ENCODE data around the gene MICAL2.

Gene MICAL2

GRCh38 chr11:12176410-12176809 lies 66.0 kb downstream of the MICAL2 start:
- TF ChIP-seq TAF1 (IDR thresholded peaks at IDR 0.05; ENCODE audit: borderline replicate concordance, insufficient read depth, low read length) (no peak), SIN3A (IDR thresholded peaks at IDR 0.05; ENCODE audit: borderline replicate concordance, insufficient read depth, low read length) (no peak), FOXP2 (optimal IDR thresholded peaks at IDR 0.05; ENCODE audit: borderline replicate concordance, extremely low read depth, extremely low read length, insufficient read depth) (no peak)

- TF ChIP-seq FOXP2 (optimal IDR thresholded peaks at IDR 0.05; ENCODE audit: borderline replicate concordance, extremely low read depth, extremely low read length, insufficient read depth) (no peak), TAF1 (IDR thresholded peaks at IDR 0.05; ENCODE audit: borderline replicate concordance, insufficient read depth, low read length) (no peak), REST (IDR thresholded peaks at IDR 0.05; ENCODE audit: insufficient read depth in 1 of 2, low read depth in 2 of 2, low read length in 2 of 2) (no peak), POLR2AphosphoS5 (IDR thresholded peaks at IDR 0.05; ENCODE audit: low read depth, low read length) (no peak)
Measured at GRCh38 chr11:12177739-12178338, 67.4 kb downstream of the MICAL2 start.

DNA sequence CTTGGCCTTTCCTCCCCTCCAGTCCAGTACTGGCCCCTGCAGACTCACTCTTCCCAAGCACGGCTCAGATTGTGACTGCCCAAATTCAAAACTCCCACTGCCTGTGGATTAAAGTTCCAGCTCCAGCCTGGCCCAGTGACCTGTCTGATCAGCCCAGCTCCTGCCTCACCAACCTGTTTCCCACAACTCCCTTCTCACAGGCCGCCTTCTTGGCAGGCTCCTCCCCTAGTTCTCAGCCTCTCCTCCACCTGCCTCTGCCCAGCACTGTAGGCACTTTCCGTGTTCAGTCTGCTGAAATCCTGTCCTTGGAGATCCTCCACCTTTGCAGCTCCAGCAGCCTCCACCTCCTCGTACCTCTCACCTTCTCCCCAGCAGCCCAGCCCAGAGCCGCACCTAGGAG lies 68.6 kb downstream of the MICAL2 start:
- TF ChIP-seq POLR2AphosphoS5 (IDR thresholded peaks at IDR 0.05; ENCODE audit: low read depth, low read length) (no peak), SIN3A (IDR thresholded peaks at IDR 0.05; ENCODE audit: borderline replicate concordance, insufficient read depth, low read length) (no peak), REST (IDR thresholded peaks at IDR 0.05; ENCODE audit: insufficient read depth in 1 of 2, low read depth in 2 of 2, low read length in 2 of 2) (no peak), TAF1 (IDR thresholded peaks at IDR 0.05; ENCODE audit: borderline replicate concordance, insufficient read depth, low read length) (no peak), FOXP2 (optimal IDR thresholded peaks at IDR 0.05; ENCODE audit: borderline replicate concordance, extremely low read depth, extremely low read length, insufficient read depth) (no peak)

DNA sequence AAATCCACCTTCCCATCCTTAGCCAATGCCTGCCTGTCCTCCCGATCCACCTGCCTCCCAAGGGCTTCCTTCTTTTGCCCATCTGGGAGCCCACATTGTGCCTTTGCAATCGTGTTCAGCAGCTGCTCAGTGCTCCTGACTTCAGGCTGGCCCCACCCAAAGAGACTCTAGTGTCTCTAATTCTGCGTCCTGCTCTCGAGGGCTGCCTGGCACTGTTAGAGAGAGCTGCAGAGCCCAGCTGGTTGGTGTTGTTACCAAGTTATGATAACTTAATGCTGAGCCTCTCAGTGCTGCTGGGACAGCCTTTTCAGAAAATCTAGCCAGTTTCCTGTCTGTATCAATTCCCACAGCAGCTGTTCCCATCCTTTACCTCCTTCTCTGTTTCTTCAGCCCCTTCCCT lies 69.1 kb downstream of the MICAL2 start:
- TF ChIP-seq TAF1 (IDR thresholded peaks at IDR 0.05; ENCODE audit: borderline replicate concordance, insufficient read depth, low read length), result no peak
- no peak for TF ChIP-seq SIN3A (IDR thresholded peaks at IDR 0.05; ENCODE audit: borderline replicate concordance, insufficient read depth, low read length)
- no peak for TF ChIP-seq REST (IDR thresholded peaks at IDR 0.05; ENCODE audit: insufficient read depth in 1 of 2, low read depth in 2 of 2, low read length in 2 of 2)
- no peak for TF ChIP-seq FOXP2 (optimal IDR thresholded peaks at IDR 0.05; ENCODE audit: borderline replicate concordance, extremely low read depth, extremely low read length, insufficient read depth)
- no peak for TF ChIP-seq POLR2AphosphoS5 (IDR thresholded peaks at IDR 0.05; ENCODE audit: low read depth, low read length)

DNA sequence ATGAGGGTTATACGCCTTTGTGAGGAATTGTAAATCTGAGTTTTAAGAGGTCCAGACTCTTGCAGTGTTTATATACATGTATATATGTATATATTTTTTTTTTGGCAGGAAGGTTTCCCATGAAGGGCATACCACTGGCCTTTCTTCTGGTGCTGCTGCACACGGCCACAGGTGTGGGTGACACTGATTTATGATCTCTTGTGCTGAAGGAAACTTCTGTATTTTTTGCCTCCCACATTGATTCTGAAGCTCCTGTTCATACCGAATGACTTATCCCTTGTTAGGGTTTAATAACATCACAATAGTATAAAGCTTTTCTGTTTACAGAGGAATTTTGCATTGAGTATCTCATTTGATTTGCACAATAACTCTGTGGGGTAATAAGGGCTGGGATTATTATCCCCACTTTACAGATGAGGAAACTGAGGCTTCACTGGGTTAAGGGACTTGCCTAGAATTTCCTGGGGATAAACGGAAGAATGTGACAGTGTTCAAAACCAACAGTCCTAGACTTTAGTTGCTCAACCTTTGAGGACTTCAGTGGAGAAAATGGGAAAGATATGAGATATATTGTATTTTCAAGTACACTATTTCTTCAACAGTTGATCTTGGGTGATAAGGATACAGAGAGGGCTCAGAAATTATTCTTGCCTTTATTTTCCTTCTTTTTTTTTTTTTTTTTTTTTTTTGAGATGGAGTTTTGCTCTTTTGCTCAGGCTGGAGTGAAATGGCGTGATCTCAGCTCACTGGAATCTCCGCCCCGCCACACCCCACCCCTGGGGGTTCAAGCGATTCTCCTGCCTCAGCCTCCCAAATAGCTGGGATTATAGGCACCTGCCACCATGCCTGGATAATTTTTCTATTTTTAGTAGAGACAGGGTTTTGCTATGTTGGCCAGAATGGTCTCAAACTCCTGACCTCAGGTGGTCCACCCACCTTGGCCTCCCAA lies 70.1 kb downstream of the MICAL2 start:
- TF ChIP-seq FOXP2 (optimal IDR thresholded peaks at IDR 0.05; ENCODE audit: borderline replicate concordance, extremely low read depth, extremely low read length, insufficient read depth) (no peak), TAF1 (IDR thresholded peaks at IDR 0.05; ENCODE audit: borderline replicate concordance, insufficient read depth, low read length) (no peak), POLR2AphosphoS5 (IDR thresholded peaks at IDR 0.05; ENCODE audit: low read depth, low read length) (no peak), SIN3A (IDR thresholded peaks at IDR 0.05; ENCODE audit: borderline replicate concordance, insufficient read depth, low read length) (no peak), REST (IDR thresholded peaks at IDR 0.05; ENCODE audit: insufficient read depth in 1 of 2, low read depth in 2 of 2, low read length in 2 of 2) (no peak)

Data from PFSK-1 (cell line).